Lung (tissue), 12 donors: ENCODE measurements around the gene USP15. TPM values are rescaled to one million over a fixed set of nuclear protein-coding genes. Genes with fewer than 3 reads are reported as not detected.

ENCODE experiments used
- ATAC-seq: fragments of 200-7000 bp; cut with Tn5 transposase; one replicate; pipeline ENCODE4 v1.9.1; 2020; ENCODE audit warnings: moderate number of reproducible peaks; ENCODE audit not compliant: insufficient read depth, low FRiP score
- DNase-seq, 3 donors: peaks; one replicate each; pipeline ENCODE4 v3.0.0-alpha.2; 2013 to 2017
- H3K27ac ChIP-seq, 2 donors: one replicate each; pipeline ENCODE4 v1.5.1; 2013; ENCODE audit warnings: mild to moderate bottlenecking in 2 of 2, moderate library complexity in 2 of 2, control low read depth in 1 of 2, inconsistent platforms in 1 of 2, low read depth in 1 of 2, low read length in 1 of 2
- H3K27me3 ChIP-seq, 3 donors: one replicate each; pipeline ENCODE4 v1.5.1; 2013; ENCODE audit warnings: low read length in 2 of 3; ENCODE audit not compliant: control insufficient read depth in 3 of 3, insufficient read depth in 3 of 3
- H3K36me3 ChIP-seq, 4 donors: one replicate each; pipeline ENCODE4 v1.5.1; 2013; ENCODE audit warnings: low read length in 4 of 4, mild to moderate bottlenecking in 1 of 4, moderate library complexity in 1 of 4; ENCODE audit not compliant: control insufficient read depth in 4 of 4, insufficient read depth in 4 of 4
- H3K4me1 ChIP-seq, 5 donors: one replicate each; pipeline ENCODE4 v1.5.1; 2013; ENCODE audit warnings: low read length in 5 of 5, mild to moderate bottlenecking in 2 of 5, moderate library complexity in 1 of 5; ENCODE audit not compliant: control insufficient read depth in 5 of 5, insufficient read depth in 5 of 5
- H3K4me3 ChIP-seq: one replicate; pipeline ENCODE4 v1.5.1; 2013; ENCODE audit warnings: mild to moderate bottlenecking, control low read depth, moderate library complexity
- H3K9ac ChIP-seq, 2 donors: one replicate each; pipeline ENCODE4 v1.5.1; 2013; ENCODE audit warnings: low read length in 2 of 2, control low read depth in 1 of 2; ENCODE audit not compliant: insufficient read depth in 1 of 2
- H3K9me3 ChIP-seq, 4 donors: one replicate each; pipeline ENCODE4 v1.5.1; 2013; ENCODE audit warnings: low read length in 3 of 4, mild to moderate bottlenecking in 1 of 4, moderate library complexity in 1 of 4; ENCODE audit not compliant: control insufficient read depth in 4 of 4, insufficient read depth in 3 of 4
- WGBS, 2 donors: extraction: QIAGEN DNeasy Blood & Tissue Kit; methylation state at CpG; one replicate each; pipeline ENCODE4 v1.1.7; 2013; 5-methylcytosine and 5-hydroxymethylcytosine counted together
- polyA plus RNA-seq, 2 donors: library from polyadenylated mRNA; stranded (reverse); fragments of 200-250 nt; gene quantifications; one replicate each; pipeline ENCODE4 v1.2.1, GENCODE V29; 2013
- total RNA-seq, 2 donors: library from RNA; depleted of rRNA in 1 of 2; stranded (reverse); fragments of >200 nt in 1 of 2; gene quantifications; one replicate each; pipeline ENCODE4 v1.2.1, GENCODE V29; 2014 to 2021
- TF ChIP-seq, protein P1 (sequence below): IDR thresholded peaks from 2 replicates; pipeline ENCODE4 v1.5.1; 2012; ENCODE audit warnings: mild to moderate bottlenecking; ENCODE audit errors: control extremely low read depth, extremely low read depth
- donor health status: control.
- donor health status: control.
- donor health status: Bipolar disorder and iron deficiency.
- donor health status: healthy.
- donor health status: DM: yes; HTN: yes; CAD: no.

Gene USP15
- total and polyA plus RNA-seq, 4 donors: 62.0 to 143 (median 82.6) TPM

- no peak for DNase-seq
- Histone ChIP-seq H3K27ac (no peak overlapping the region), H3K4me1 (no peaks in the 10 kb centered on the region), H3K9ac (no peak overlapping the region), H3K9me3 (peaks cover 0 to 7% (median 0%) of the 10 kb centered on the region in 4 donors), H3K36me3 (no peaks in the 10 kb centered on the region), H3K4me3 (no peak overlapping the region), H3K27me3 (no peaks in the 10 kb centered on the region)
- WGBS, 2 donors: 93 to 98% methylated on average over 2 of the region's 2 CpGs
- no peak for ATAC-seq
- TF ChIP-seq, protein P1, sequence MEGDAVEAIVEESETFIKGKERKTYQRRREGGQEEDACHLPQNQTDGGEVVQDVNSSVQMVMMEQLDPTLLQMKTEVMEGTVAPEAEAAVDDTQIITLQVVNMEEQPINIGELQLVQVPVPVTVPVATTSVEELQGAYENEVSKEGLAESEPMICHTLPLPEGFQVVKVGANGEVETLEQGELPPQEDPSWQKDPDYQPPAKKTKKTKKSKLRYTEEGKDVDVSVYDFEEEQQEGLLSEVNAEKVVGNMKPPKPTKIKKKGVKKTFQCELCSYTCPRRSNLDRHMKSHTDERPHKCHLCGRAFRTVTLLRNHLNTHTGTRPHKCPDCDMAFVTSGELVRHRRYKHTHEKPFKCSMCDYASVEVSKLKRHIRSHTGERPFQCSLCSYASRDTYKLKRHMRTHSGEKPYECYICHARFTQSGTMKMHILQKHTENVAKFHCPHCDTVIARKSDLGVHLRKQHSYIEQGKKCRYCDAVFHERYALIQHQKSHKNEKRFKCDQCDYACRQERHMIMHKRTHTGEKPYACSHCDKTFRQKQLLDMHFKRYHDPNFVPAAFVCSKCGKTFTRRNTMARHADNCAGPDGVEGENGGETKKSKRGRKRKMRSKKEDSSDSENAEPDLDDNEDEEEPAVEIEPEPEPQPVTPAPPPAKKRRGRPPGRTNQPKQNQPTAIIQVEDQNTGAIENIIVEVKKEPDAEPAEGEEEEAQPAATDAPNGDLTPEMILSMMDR: no peak
These were observed 26.4 kb upstream of the USP15 start for GRCh38 chr12:62233805-62234204.

DNA sequence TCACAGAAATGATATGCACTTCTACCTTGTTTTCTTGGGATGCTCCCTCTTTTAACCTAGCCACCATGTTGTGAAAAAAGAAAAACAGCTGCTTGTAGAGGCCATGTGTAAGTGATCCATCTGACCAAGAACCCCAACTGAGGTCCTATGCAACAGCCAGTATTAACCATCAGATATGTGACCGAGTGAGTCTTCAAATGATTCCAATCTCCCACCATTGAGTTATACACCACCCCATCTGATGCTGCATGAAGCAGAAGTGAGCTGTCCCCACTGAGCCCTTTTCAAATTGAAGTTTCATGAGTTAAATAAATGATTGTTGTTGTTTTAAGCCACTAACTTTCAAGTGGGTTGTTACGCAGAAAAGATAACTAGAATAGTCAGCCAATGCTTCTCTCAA is 20.6 kb upstream of the USP15 start:
- DNase-seq: no peak
- Histone ChIP-seq H3K27me3 (no peaks in the 10 kb centered on the region), H3K27ac (no peak overlapping the region), H3K4me1 (no peaks in the 10 kb centered on the region), H3K36me3 (no peaks in the 10 kb centered on the region), H3K4me3 (no peak overlapping the region), H3K9me3 (peaks cover 0 to 7% (median 0%) of the 10 kb centered on the region in 4 donors), H3K9ac (no peak overlapping the region)
- no peak for ATAC-seq
- WGBS, 2 donors: 97 to 98% methylated on average over 2 of the region's 2 CpGs
- TF ChIP-seq, protein P1: no peak

DNA sequence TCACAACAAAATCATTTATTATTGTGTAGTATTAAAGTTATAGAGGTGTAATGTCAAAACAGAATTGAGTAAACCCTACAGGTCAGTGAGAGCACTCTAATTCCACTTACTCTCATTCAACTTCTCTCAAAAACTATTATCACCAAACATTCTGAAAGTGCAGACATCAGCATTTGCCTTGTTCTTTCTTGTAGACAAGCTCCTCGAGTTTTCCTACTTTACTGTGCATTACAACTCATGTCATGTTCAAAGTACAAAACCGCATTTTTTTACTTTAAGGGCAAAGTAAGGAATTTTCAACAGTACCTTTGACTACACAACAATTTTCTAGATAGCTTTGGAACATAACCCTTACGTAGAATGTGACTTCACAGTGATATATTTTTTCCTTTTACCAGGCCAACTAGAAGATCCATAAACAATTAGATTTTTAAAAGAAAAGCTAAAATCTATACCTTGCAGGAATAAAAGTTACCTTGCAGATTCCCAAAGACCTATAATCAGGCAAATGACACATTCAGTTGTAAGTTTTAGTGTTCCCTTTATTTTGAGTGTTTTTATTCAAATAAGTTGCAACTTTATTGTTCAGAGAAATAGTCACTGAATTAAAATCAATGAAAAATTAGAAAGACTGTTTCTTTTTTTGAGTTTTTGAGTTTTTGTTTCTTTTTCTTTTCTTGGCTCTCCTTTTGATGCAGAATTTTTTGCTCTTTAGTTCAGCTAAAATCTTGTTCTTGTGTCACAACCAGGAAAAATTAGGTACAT is 12.7 kb upstream of the USP15 start:
- WGBS, 2 donors: 75 to 87% methylated on average over 3 of the region's 3 CpGs
- TF ChIP-seq, protein P1: no peak
- Histone ChIP-seq H3K4me3 (no peak overlapping the region), H3K36me3 (no peaks in the 10 kb centered on the region), H3K4me1 (no peaks in the 10 kb centered on the region), H3K9ac (no peak overlapping the region), H3K9me3 (no peaks in the 10 kb centered on the region), H3K27ac (no peak overlapping the region), H3K27me3 (no peaks in the 10 kb centered on the region)
- DNase-seq: peak in 2 of 3 donors; percentile 3 to 6
- ATAC-seq: no peak

GRCh38 chr12:62248873-62249272 is 11.3 kb upstream of the USP15 start:
- Histone ChIP-seq H3K27me3 (no peaks in the 10 kb centered on the region), H3K4me3 (no peak overlapping the region), H3K4me1 (no peaks in the 10 kb centered on the region), H3K9ac (no peak overlapping the region), H3K36me3 (no peaks in the 10 kb centered on the region), H3K9me3 (no peaks in the 10 kb centered on the region), H3K27ac (no peak overlapping the region)
- TF ChIP-seq, protein P1: no peak
- no peak for ATAC-seq
- DNase-seq: no peak
- WGBS, 2 donors: 39 to 77% methylated on average over 1 of the region's 1 CpG
